ENCODE results near the gene GOSR1. TPM values are rescaled to one million over a fixed set of nuclear protein-coding genes. Genes with fewer than 3 reads are reported as not detected.
A peak's percentile ranks its signal among the peaks of the same experiment; 100 is the strongest.
"Not testable (repeated sequence)": the region's sequence is repeated elsewhere in the genome, so short reads cannot be mapped to it uniquely, and the experiment has no call there.

The GOSR1 gene
- total RNA-seq, 1 experiment from 2014 or later: 58.1 TPM

DNA sequence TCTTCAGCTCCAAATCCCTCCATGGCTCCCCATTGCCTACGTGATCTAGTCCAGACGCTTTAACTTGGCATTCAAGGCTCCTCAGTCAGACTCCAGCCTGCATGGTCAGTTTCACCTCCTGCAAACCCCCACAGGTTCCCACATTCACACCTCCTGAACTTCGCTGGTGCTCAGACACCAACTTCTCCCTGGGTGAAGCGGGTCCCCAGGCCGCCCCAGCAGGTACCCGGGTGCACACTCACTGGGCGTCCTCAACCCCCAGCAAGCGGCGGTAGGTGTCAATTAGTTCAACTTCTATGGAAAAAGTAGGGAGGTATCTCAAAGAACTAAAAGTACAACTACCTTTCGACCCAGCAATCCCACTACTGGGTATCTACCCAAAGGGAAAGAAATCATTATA, 97.6 kb downstream of the GOSR1 start:
- not testable (repeated sequence) for H3K9ac ChIP-seq (ENCODE audit: extremely low read depth, insufficient read length, low read length); H3K79me1 ChIP-seq (ENCODE audit: insufficient read depth, low read depth, low read length, poor library complexity, severe bottlenecking); H4K91ac ChIP-seq (ENCODE audit: insufficient read length, low read depth, low read length); H3K9me3 ChIP-seq (ENCODE audit: control insufficient read depth, low read depth, low read length); H4K20me1 ChIP-seq (ENCODE audit: control insufficient read depth, insufficient read depth, insufficient read length); H2AFZ ChIP-seq (ENCODE audit: low read length); H4K5ac ChIP-seq (ENCODE audit: insufficient read length, low read depth, low read length); H2BK15ac ChIP-seq (ENCODE audit: low read depth, low read length); H2BK5ac ChIP-seq (ENCODE audit: insufficient read length, low read length); H3K18ac ChIP-seq (ENCODE audit: insufficient read length, low read depth, low read length); H3K23me2 ChIP-seq (ENCODE audit: insufficient read length, low read depth, low read length, poor library complexity, severe bottlenecking); H3K4me3 Mint-ChIP-seq; H3K56ac ChIP-seq (ENCODE audit: insufficient read length, low read depth, low read length); H3K4me1 ChIP-seq (ENCODE audit: insufficient read depth, low read length); H3K14ac ChIP-seq (ENCODE audit: insufficient read depth, low read length); H2AK5ac ChIP-seq (ENCODE audit: insufficient read length, low read length); H3K27ac Mint-ChIP-seq; H3K23ac ChIP-seq (ENCODE audit: insufficient read length, low read depth, low read length); H2BK120ac ChIP-seq (ENCODE audit: low read depth, low read length, poor library complexity, severe bottlenecking); H4K8ac ChIP-seq (replicated peaks; ENCODE audit: insufficient read length, low read depth, low read length); H3K79me2 ChIP-seq (ENCODE audit: insufficient read depth, low read length); H3K9me3 Mint-ChIP-seq; H2BK20ac ChIP-seq (ENCODE audit: low read depth, low read length, poor library complexity, severe bottlenecking); H3K27ac ChIP-seq (ENCODE audit: insufficient read length, low read depth, low read length); H3K4ac ChIP-seq (ENCODE audit: low read depth, low read length); H3T11ph ChIP-seq (ENCODE audit: low read length); H3K36me3 Mint-ChIP-seq (ENCODE audit: insufficient read depth in 1 of 3, low read depth in 3 of 3); H3K27me3 ChIP-seq (ENCODE audit: insufficient read depth, low read length); H3K4me2 ChIP-seq (ENCODE audit: insufficient read depth, insufficient read length, low read length); H2BK12ac ChIP-seq (ENCODE audit: insufficient read length, low read depth, low read length); H3K27me3 Mint-ChIP-seq (ENCODE audit: low read depth)
- H3K4me1 Mint-ChIP-seq: peaks cover 16 to 21% of the 10 kb centered on the region in 2 experiments
- DNase-seq: peak; percentile 21
- WGBS (ENCODE audit: extremely low coverage, insufficient read length, low lambda C conversion rate): no CpG with 5 or more reads among the region's 10 CpGs

DNA sequence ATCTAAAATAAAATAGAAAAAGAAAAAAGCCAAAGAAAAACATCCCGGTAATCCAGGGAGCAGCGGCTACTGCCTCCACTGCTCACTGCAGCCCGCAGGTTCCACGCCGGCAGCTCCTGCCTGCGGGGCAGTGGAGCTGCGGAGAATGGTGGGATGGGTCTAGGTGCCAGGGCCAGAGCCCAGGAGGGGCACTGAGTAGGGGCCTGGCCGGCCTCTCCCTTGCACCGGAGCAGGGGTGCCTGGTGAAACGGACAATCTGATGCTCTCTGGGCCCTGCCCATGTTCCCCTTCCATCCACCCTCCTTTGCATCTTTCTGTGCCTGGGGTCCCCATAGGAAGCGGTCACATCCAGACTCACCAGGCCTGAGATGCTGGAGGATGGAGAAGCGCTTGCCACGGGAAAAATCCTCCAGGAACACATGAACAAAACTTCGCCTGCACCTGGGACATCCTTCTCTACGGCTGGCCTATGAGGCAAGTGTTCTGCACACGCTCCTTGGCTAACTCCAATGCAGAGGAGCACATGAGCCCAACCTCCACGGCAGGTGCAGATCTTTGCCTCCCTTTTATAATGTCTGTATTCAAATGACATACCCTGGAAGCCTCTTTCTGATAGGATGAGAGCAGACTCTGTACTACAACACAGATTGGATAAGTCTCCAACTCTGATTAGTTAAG, 98.6 kb downstream of the GOSR1 start:
- H2BK15ac ChIP-seq (ENCODE audit: low read depth, low read length); H2BK120ac ChIP-seq (ENCODE audit: low read depth, low read length, poor library complexity, severe bottlenecking); H3K4me3 Mint-ChIP-seq; H3K9me3 Mint-ChIP-seq; H2AK5ac ChIP-seq (ENCODE audit: insufficient read length, low read length); H3K18ac ChIP-seq (ENCODE audit: insufficient read length, low read depth, low read length); H3T11ph ChIP-seq (ENCODE audit: low read length); H3K4ac ChIP-seq (ENCODE audit: low read depth, low read length); H4K20me1 ChIP-seq (ENCODE audit: control insufficient read depth, insufficient read depth, insufficient read length); H4K5ac ChIP-seq (ENCODE audit: insufficient read length, low read depth, low read length); H2BK5ac ChIP-seq (ENCODE audit: insufficient read length, low read length); H3K27me3 ChIP-seq (ENCODE audit: insufficient read depth, low read length); H3K23me2 ChIP-seq (ENCODE audit: insufficient read length, low read depth, low read length, poor library complexity, severe bottlenecking); H3K27me3 Mint-ChIP-seq (ENCODE audit: low read depth); H4K91ac ChIP-seq (ENCODE audit: insufficient read length, low read depth, low read length); H3K14ac ChIP-seq (ENCODE audit: insufficient read depth, low read length); H4K8ac ChIP-seq (replicated peaks; ENCODE audit: insufficient read length, low read depth, low read length); H2BK12ac ChIP-seq (ENCODE audit: insufficient read length, low read depth, low read length); H3K9ac ChIP-seq (ENCODE audit: extremely low read depth, insufficient read length, low read length); H3K79me2 ChIP-seq (ENCODE audit: insufficient read depth, low read length); H3K56ac ChIP-seq (ENCODE audit: insufficient read length, low read depth, low read length); H3K9me3 ChIP-seq (ENCODE audit: control insufficient read depth, low read depth, low read length); H3K4me2 ChIP-seq (ENCODE audit: insufficient read depth, insufficient read length, low read length); H3K79me1 ChIP-seq (ENCODE audit: insufficient read depth, low read depth, low read length, poor library complexity, severe bottlenecking); H3K4me1 ChIP-seq (ENCODE audit: insufficient read depth, low read length); H3K36me3 Mint-ChIP-seq (ENCODE audit: insufficient read depth in 1 of 3, low read depth in 3 of 3); H3K27ac Mint-ChIP-seq; H3K27ac ChIP-seq (ENCODE audit: insufficient read length, low read depth, low read length); H2BK20ac ChIP-seq (ENCODE audit: low read depth, low read length, poor library complexity, severe bottlenecking); H3K23ac ChIP-seq (ENCODE audit: insufficient read length, low read depth, low read length); H2AFZ ChIP-seq (ENCODE audit: low read length): not testable (repeated sequence)
- no CpG with 5 or more reads among the region's 17 CpGs for whole genome bisulfite sequencing (ENCODE audit: extremely low coverage, insufficient read length, low lambda C conversion rate)
- peaks cover 16 to 23% of the 10 kb centered on the region in 2 experiments for H3K4me1 Mint-ChIP-seq
- DNase-seq: peak; percentile 24
